Heart left ventricle (tissue), 16 donors: ENCODE data around the gene MAPKAP1. TPM values are rescaled to one million over a fixed set of nuclear protein-coding genes. Genes with fewer than 3 reads are reported as not detected.
A peak's percentile ranks its signal among the peaks of the same experiment; 100 is the strongest.

Experiments
- ATAC-seq, 4 donors: fragments of 200-7000 bp; cut with Tn5 transposase; one replicate each; pipeline ENCODE4 v1.9.1; 2020 to 2022; ENCODE audit warnings: moderate library complexity in 4 of 4, mild to moderate bottlenecking in 3 of 4, moderate number of reproducible peaks in 1 of 4
- DNase-seq, 5 donors: peaks; one replicate each; pipeline ENCODE4 v3.0.0-alpha.2; 2020
- H3K27ac ChIP-seq, 12 donors: fragments of 200-600 bp; sonication (generic) in 4 of 12; one replicate each; pipeline versions ENCODE4 v1.5.0 to v1.8.0; 2016 to 2022; ENCODE audit warnings: mild to moderate bottlenecking in 2 of 12
- H3K27me3 ChIP-seq, 9 donors: fragments of 200-600 bp; sonication (generic) in 2 of 9; one replicate each; pipeline versions ENCODE4 v1.5.1 to v1.8.0; 2016 to 2022; ENCODE audit warnings: mild to moderate bottlenecking in 3 of 9
- H3K36me3 ChIP-seq, 9 donors: fragments of 200-600 bp; sonication (generic) in 2 of 9; one replicate each; pipeline versions ENCODE4 v1.5.0 to v1.8.0; 2018 to 2022; ENCODE audit warnings: mild to moderate bottlenecking in 2 of 9
- H3K4me1 ChIP-seq, 12 donors: fragments of 200-600 bp; sonication (generic) in 4 of 12; one replicate each; pipeline versions ENCODE4 v1.5.0 to v1.8.0; 2016 to 2022; ENCODE audit warnings: mild to moderate bottlenecking in 3 of 12
- H3K4me3 ChIP-seq, 12 donors: fragments of 200-600 bp; sonication (generic) in 4 of 12; one replicate each; pipeline versions ENCODE4 v1.5.0 to v1.8.0; 2017 to 2022; ENCODE audit warnings: mild to moderate bottlenecking in 9 of 12, moderate library complexity in 4 of 12
- H3K9me3 ChIP-seq, 12 donors: fragments of 200-600 bp; sonication (generic) in 4 of 12; one replicate each; pipeline versions ENCODE4 v1.5.0 to v1.8.0; 2016 to 2022; ENCODE audit warnings: mild to moderate bottlenecking in 1 of 12
- POLR2A ChIP-seq, 2 donors: fragments of 450-650 bp; IDR thresholded peaks; one replicate each; pipeline ENCODE4 v1.6.1; 2017; ENCODE audit warnings: antibody characterized with exemption in 2 of 2, mild to moderate bottlenecking in 2 of 2, moderate library complexity in 2 of 2
- WGBS, 4 donors: extraction: QIAGEN DNeasy Blood & Tissue Kit in 2 of 4; methylation state at CpG; one replicate each; pipeline versions ENCODE4 v1.1.5 to v1.1.7; 2013 to 2018; 5-methylcytosine and 5-hydroxymethylcytosine counted together
- intact Hi-C, 10 donors: fragments of 100-400 bp; cut with DNase I; formaldehyde crosslinking; loops; one replicate each; pipeline versions ENCODE4 v1.11.1 to v1.14.2; 2022
- polyA plus RNA-seq, 2 donors: library from polyadenylated mRNA; stranded (reverse); fragments of 200-250 nt; gene quantifications; one replicate each; pipeline ENCODE4 v1.2.3, GENCODE V29; 2013
- total RNA-seq, 9 donors: library from RNA; depleted of rRNA in 2 of 9; stranded (reverse); fragments of >200 nt in 2 of 9; fragmentation: NEBNext Ultra II Directional in 3 of 9; extraction: Animal tissue kit (Norgen Biotek cat#: 25700) in 3 of 9; gene quantifications; one replicate each; pipeline versions ENCODE4 v1.1.0 to v1.2.4, GENCODE V29; 2016 to 2023
- TF ChIP-seq, protein P1 (sequence below), 12 donors: fragments of 200-600 bp; sonication (generic) in 4 of 12; IDR thresholded peaks; one replicate each; pipeline versions ENCODE4 v1.5.0 to v1.8.0; 2018 to 2022; ENCODE audit warnings: antibody characterized with exemption in 12 of 12, mild to moderate bottlenecking in 5 of 12
- donor health status: ischemic (EF 13 %, LVEDD 7.1; RV severe dilation, severe dysfunction).
- donor health status: healthy with polysubstance abuse.
- donor health status: DM: no; HTN: yes; CAD: no.
- donor health status: DM: no; HTN: no; CAD: no.
- donor health status: ischemic (EF 25% LVEDD 6.9; RV normal size, moderate dysfunction).
- donor health status: ischemic (EF 25% LVEDD 5.7; RV mildly dilated, moderate dysfunction).
- donor health status: healthy.
- donor health status: DM: yes; HTN: yes; CAD: no.
- donor health status: ischemic (EF 35%, LVEDD 5.7; RV mildly dilated, moderate dysfunction).
- donor health status: nonischemic (EF 11% LVEDD 7.7; RV severe dilation, severe dysfunction).
- donor health status: DM: yes; HTN: yes; CAD: no.
- donor health status: PGD.
- donor health status: ischemic (EF 29% LVEDD 5.4; RV normal size, mild dysfunction).
- donor health status: nonischemic (EF 23%, LVEDD 6.1; RV moderate dilation, normal function).

MAPKAP1 gene
- total and polyA plus RNA-seq, 11 donors, result 76.2 to 145 (median 124) TPM

DNA sequence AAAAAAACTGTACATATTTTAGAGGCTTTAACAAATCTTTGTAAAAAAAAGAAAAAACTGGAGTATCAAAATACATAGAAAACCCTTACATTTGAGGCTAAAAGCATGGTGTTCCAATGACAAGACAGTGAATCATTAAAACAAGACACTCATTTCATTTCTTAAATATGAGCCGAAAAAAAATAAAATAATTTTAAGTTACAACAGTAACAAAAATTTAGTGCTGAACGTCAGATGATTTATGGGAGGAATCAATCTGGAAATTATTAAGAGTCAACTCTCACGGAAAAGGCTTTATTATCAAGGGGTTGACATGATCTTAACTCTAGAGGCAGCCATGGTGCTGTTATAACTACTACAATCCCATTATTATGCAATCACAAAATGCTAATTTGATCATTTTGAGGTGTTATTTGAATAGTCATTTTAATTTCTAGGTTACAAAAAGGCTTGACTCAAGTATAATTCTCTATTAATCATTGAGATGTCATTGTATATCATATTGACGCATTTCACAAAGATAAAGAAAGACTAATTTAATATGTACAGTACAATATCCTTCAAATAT is 51.9 kb downstream of the MAPKAP1 start:
- WGBS, 4 donors, result 93 to 96% (median 95%) methylated on average over 4 of the region's 4 CpGs
- Histone ChIP-seq H3K4me1 (peaks cover 0 to 36% (median under 1%) of the 10 kb centered on the region in 12 donors), H3K9me3 (no peaks in the 10 kb centered on the region), H3K36me3 (peaks cover 0 to 16% (median 0%) of the 10 kb centered on the region in 9 donors), H3K27ac (no peak overlapping the region), H3K27me3 (no peaks in the 10 kb centered on the region), H3K4me3 (no peak overlapping the region)
- ATAC-seq (no peak), DNase-seq (no peak)
- intact Hi-C loops, result no loop called here
- TF ChIP-seq, protein P1, sequence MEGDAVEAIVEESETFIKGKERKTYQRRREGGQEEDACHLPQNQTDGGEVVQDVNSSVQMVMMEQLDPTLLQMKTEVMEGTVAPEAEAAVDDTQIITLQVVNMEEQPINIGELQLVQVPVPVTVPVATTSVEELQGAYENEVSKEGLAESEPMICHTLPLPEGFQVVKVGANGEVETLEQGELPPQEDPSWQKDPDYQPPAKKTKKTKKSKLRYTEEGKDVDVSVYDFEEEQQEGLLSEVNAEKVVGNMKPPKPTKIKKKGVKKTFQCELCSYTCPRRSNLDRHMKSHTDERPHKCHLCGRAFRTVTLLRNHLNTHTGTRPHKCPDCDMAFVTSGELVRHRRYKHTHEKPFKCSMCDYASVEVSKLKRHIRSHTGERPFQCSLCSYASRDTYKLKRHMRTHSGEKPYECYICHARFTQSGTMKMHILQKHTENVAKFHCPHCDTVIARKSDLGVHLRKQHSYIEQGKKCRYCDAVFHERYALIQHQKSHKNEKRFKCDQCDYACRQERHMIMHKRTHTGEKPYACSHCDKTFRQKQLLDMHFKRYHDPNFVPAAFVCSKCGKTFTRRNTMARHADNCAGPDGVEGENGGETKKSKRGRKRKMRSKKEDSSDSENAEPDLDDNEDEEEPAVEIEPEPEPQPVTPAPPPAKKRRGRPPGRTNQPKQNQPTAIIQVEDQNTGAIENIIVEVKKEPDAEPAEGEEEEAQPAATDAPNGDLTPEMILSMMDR (IDR thresholded peaks at IDR 0.05), result no peak
- TF ChIP-seq POLR2A (IDR thresholded peaks at IDR 0.05), result no peak

DNA sequence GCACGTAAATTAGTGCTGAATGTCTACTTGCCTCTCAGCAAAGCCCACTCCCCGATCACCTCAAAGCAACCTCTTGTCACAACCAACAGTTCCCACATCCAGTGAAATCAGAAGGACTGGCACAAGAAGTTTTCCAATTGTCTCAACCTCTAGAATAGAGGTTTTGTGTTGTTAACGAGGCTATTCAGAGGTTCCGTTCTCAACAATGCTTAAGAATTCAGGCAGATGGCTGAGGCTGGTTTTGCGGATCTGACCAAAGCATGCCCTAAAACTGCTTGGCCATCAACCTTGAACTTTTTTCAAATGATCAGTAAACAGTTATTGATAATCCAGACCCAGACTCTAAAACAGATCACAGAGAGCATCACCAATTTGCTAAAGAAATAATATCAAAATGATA is 52.9 kb downstream of the MAPKAP1 start:
- no peaks in the 10 kb centered on the region for H3K9me3 ChIP-seq
- intact Hi-C loops, result loop anchor here in 1 of 10 donors (5.0 kb wide), 1 partner anchor 48 kb away; no protein-coding TSS in a partner anchor
- H3K4me1 ChIP-seq, result peaks cover 0 to 46% (median 10%) of the 10 kb centered on the region in 12 donors
- no peaks in the 10 kb centered on the region for H3K27me3 ChIP-seq
- H3K27ac ChIP-seq, result no peak overlapping the region
- ATAC-seq (no peak), DNase-seq (no peak)
- no peak overlapping the region for H3K4me3 ChIP-seq
- TF ChIP-seq, protein P1 (IDR thresholded peaks at IDR 0.05), result no peak
- TF ChIP-seq POLR2A (IDR thresholded peaks at IDR 0.05), result no peak
- WGBS, 4 donors, result 72 to 91% (median 76%) methylated on average over 5 of the region's 5 CpGs
- H3K36me3 ChIP-seq, result peaks cover 0 to 16% (median 0%) of the 10 kb centered on the region in 9 donors

DNA sequence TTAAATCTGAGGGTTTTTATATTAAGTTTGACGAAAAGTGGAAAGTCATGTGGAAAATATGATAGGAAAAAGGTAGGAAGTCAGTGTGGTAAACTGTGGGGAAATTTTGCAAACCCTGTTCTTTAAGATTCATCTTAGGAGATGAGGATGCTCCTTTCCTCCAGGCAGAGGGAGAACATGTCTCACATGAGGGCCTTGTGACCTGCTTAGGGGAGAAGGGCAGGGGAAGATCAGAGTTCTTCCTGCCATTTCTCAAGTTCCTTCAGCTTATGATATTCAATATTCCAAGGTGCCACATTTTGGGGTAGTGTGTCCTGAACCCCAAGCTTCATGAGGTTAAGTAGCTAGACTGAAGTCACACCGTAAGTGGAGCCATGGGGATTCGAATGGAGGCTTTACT is 53.7 kb downstream of the MAPKAP1 start:
- Histone ChIP-seq H3K4me3 (no peak overlapping the region), H3K9me3 (no peaks in the 10 kb centered on the region), H3K27me3 (no peaks in the 10 kb centered on the region), H3K4me1 (peaks cover 0 to 54% (median 11%) of the 10 kb centered on the region in 12 donors), H3K36me3 (peaks cover 0 to 16% (median 0%) of the 10 kb centered on the region in 9 donors), H3K27ac (peak overlapping the region in 1 of 12 donors; percentile 19)
- intact Hi-C loops, result loop anchor here in 1 of 10 donors (5.0 kb wide), 1 partner anchor 49 kb away; no protein-coding TSS in a partner anchor
- no peak for TF ChIP-seq POLR2A (IDR thresholded peaks at IDR 0.05)
- DNase-seq (no peak), ATAC-seq (no peak)
- WGBS, 4 donors, result 93 to 96% (median 95%) methylated on average over 3 of the region's 3 CpGs

DNA sequence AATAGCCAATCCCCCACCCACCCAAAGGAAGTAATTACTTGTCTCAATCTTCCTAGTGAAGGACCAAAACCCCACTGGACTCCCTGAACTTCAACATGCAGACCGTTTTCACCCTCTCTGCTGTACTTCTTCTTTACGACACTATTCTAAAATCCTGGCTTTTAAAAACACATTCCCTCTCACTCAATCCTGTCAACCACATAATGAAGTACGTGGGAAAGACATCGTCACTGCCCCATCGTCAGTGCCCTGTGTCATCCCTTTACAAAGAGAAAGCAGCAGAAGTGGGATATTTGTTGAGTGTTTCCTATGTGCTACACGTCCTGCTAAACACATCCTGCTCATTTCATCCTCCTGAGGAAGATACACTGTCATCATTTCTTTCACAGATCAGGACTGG is 54.2 kb downstream of the MAPKAP1 start:
- no peaks in the 10 kb centered on the region for H3K27me3 ChIP-seq
- intact Hi-C loops, result loop anchor here in 1 of 10 donors (5.0 kb wide), 1 partner anchor 50 kb away; no protein-coding TSS in a partner anchor
- ATAC-seq, result no peak
- DNase-seq, result no peak
- peak overlapping the region in 1 of 12 donors; percentile 19 for H3K27ac ChIP-seq
- TF ChIP-seq, protein P1 (IDR thresholded peaks at IDR 0.05), result no peak
- no peak for TF ChIP-seq POLR2A (IDR thresholded peaks at IDR 0.05)
- peaks cover 0 to 16% (median 0%) of the 10 kb centered on the region in 9 donors for H3K36me3 ChIP-seq
- H3K9me3 ChIP-seq, result no peaks in the 10 kb centered on the region
- WGBS, 4 donors, result 78 to 82% (median 80%) methylated on average over 6 of the region's 6 CpGs
- peaks cover 0 to 60% (median 11%) of the 10 kb centered on the region in 12 donors for H3K4me1 ChIP-seq
- H3K4me3 ChIP-seq, result no peak overlapping the region
